Trophoblast cell (in vitro differentiated cells and primary cell): ENCODE data around the gene ZNF235. TPM values are rescaled to one million over a fixed set of nuclear protein-coding genes. Genes with fewer than 3 reads are reported as not detected.

ENCODE experiments used
- DNase-seq, 2 donors: peaks; one replicate each; pipeline ENCODE4 v3.0.0-alpha.2; 2016
- H2AFZ ChIP-seq: 2 replicates; pipeline ENCODE4 v1.6.1; 2013; ENCODE audit warnings: low read length, moderate library complexity, mild to moderate bottlenecking; ENCODE audit not compliant: insufficient read depth, poor library complexity
- H2AK5ac ChIP-seq: 2 replicates; pipeline ENCODE4 v1.6.1; 2013; ENCODE audit warnings: mild to moderate bottlenecking, low read length
- H2BK120ac ChIP-seq: 2 replicates; pipeline ENCODE4 v1.6.1; 2013; ENCODE audit warnings: low read length, mild to moderate bottlenecking, moderate library complexity; ENCODE audit not compliant: insufficient read depth, poor library complexity
- H2BK12ac ChIP-seq: 2 replicates; pipeline ENCODE4 v1.6.1; 2013; ENCODE audit warnings: mild to moderate bottlenecking, low read length, moderate library complexity
- H2BK5ac ChIP-seq: 2 replicates; pipeline ENCODE4 v1.6.1; 2013; ENCODE audit warnings: low read length, low read depth, moderate library complexity, mild to moderate bottlenecking; ENCODE audit not compliant: poor library complexity
- H3K14ac ChIP-seq: 2 replicates; pipeline ENCODE4 v1.6.1; 2013; ENCODE audit warnings: mild to moderate bottlenecking, low read length
- H3K18ac ChIP-seq: 2 replicates; pipeline ENCODE4 v1.6.1; 2013; ENCODE audit warnings: mild to moderate bottlenecking, low read length
- H3K23ac ChIP-seq: 2 replicates; pipeline ENCODE4 v1.6.1; 2013; ENCODE audit warnings: low read length
- H3K27ac ChIP-seq: 2 replicates; pipeline ENCODE4 v1.5.1; 2013; ENCODE audit warnings: low read depth, mild to moderate bottlenecking, inconsistent platforms, low read length, moderate library complexity
- H3K27me3 ChIP-seq: 2 replicates; pipeline ENCODE4 v1.6.1; 2013; ENCODE audit warnings: inconsistent platforms, mild to moderate bottlenecking, low read length, moderate library complexity; ENCODE audit not compliant: insufficient read depth
- H3K36me3 ChIP-seq, 2 experiments: 1 replicate in 1 of 2; 2 replicates in 1 of 2; pipeline ENCODE4 v1.6.1; 2013; ENCODE audit warnings: low read length in 2 of 2, mild to moderate bottlenecking in 2 of 2, moderate library complexity in 1 of 2; ENCODE audit not compliant: insufficient read depth in 2 of 2, control insufficient read depth in 1 of 2
- H3K4ac ChIP-seq: 2 replicates; pipeline ENCODE4 v1.6.1; 2013; ENCODE audit warnings: low read depth, mild to moderate bottlenecking, low read length, moderate library complexity
- H3K4me1 ChIP-seq, 2 experiments: 1 replicate in 1 of 2; 2 replicates in 1 of 2; pipeline ENCODE4 v1.6.1; 2013; ENCODE audit warnings: low read length in 2 of 2, mild to moderate bottlenecking in 2 of 2, moderate library complexity in 1 of 2; ENCODE audit not compliant: insufficient read depth in 2 of 2, control insufficient read depth in 1 of 2
- H3K4me2 ChIP-seq: 2 replicates; pipeline ENCODE4 v1.6.1; 2013; ENCODE audit warnings: inconsistent platforms, mild to moderate bottlenecking, low read length, moderate library complexity
- H3K4me3 ChIP-seq: 2 replicates; pipeline ENCODE4 v1.5.1; 2013; ENCODE audit warnings: mild to moderate bottlenecking, low read depth, low read length, inconsistent platforms
- H3K79me1 ChIP-seq: one replicate; pipeline ENCODE4 v1.6.1; 2013; ENCODE audit warnings: low read length
- H3K79me2 ChIP-seq: 2 replicates; pipeline ENCODE4 v1.6.1; 2013; ENCODE audit warnings: low read length, mild to moderate bottlenecking; ENCODE audit not compliant: control insufficient read depth, insufficient read depth, poor library complexity
- H3K9ac ChIP-seq: 2 replicates; pipeline ENCODE4 v1.6.1; 2013; ENCODE audit warnings: mild to moderate bottlenecking, low read length
- H3K9me3 ChIP-seq: 2 replicates; pipeline ENCODE4 v1.6.1; 2013; ENCODE audit warnings: low read depth, mild to moderate bottlenecking, control low read depth, inconsistent platforms, low read length; ENCODE audit not compliant: insufficient read depth
- H4K12ac ChIP-seq: 2 replicates; pipeline ENCODE4 v1.6.1; 2013; ENCODE audit warnings: low read depth, mild to moderate bottlenecking, low read length, moderate library complexity
- H4K8ac ChIP-seq: 2 replicates; pipeline ENCODE4 v1.6.1; 2013; ENCODE audit warnings: low read depth, mild to moderate bottlenecking, low read length, moderate library complexity
- H4K91ac ChIP-seq: one replicate; pipeline ENCODE4 v1.6.1; 2013; ENCODE audit warnings: low read depth, mild to moderate bottlenecking, low read length, moderate library complexity
- WGBS: extraction: QIAGEN DNeasy Blood & Tissue Kit; methylation state at CpG from one replicate; pipeline ENCODE4 v1.1.7; 2013; ENCODE audit warnings: missing lambda C conversion rate; ENCODE audit not compliant: insufficient read length, insufficient coverage; ENCODE audit errors: extremely low coverage; 5-methylcytosine and 5-hydroxymethylcytosine counted together
- polyA plus RNA-seq: library from polyadenylated mRNA; stranded (reverse); fragments of 200-250 nt; gene quantifications from 2 replicates; pipeline ENCODE4 v1.2.3, GENCODE V29; 2013

ZNF235 gene
- 3.0 and 3.7 TPM in 2 replicates for polyA plus RNA-seq

DNA sequence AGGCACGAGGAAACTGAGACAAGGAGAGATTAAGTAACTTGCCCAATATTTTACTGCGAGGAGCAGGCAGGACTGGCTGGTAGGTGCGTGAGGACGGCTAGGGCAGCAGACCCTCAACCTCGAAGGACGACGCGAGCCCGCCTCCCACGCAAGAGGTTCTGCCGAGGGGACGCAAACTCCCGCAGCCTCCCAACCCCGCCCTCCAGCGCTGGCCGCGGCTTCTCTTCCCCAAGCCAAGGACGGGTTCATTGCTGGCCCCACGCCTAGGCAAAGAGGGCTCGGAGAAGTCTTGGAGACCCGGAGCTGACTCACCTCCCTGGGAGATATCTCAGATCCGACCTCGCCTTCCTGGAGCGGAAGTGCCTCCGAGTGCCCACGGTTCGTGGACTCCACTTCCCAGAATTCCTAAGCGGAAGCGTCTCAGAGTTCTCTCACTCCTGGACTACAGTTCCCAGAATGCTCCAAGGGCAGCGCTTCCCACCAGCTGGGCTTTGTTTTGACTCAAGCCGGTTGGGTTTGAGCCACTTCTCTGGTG lies at the start of gene ZNF235:
ZNF235 (minus strand) TSS at position 367 of the 535 bp plus-strand sequence. CDS start 1,621 bp downstream, outside the sequence.
- H3K79me2 ChIP-seq = peaks cover 3% of the 10 kb centered on the region
- peak within 1 kb of the TSS; percentile 68 for H4K12ac ChIP-seq
- WGBS = no CpG with 5 or more reads among the region's 31 CpGs
- peak within 1 kb of the TSS; percentile 76 for H3K14ac ChIP-seq
- H2AFZ ChIP-seq = peak within 1 kb of the TSS; percentile 95
- peak within 1 kb of the TSS; percentile 84 for H3K9ac ChIP-seq
- H3K9me3 ChIP-seq = peaks cover 4% of the 10 kb centered on the region
- H3K27me3 ChIP-seq = no peaks in the 10 kb centered on the region
- peak within 1 kb of the TSS; percentile 84 for H3K4me2 ChIP-seq
- H3K4ac ChIP-seq = peak within 1 kb of the TSS; percentile 16
- peak within 1 kb of the TSS; percentile 89 for H3K18ac ChIP-seq
- H3K4me3 ChIP-seq = peak within 1 kb of the TSS; percentile 94
- H4K8ac ChIP-seq = peak within 1 kb of the TSS; percentile 90
- DNase-seq = peak; percentile 97 to 99
- peak within 1 kb of the TSS; percentile 69 for H3K27ac ChIP-seq
- H2BK5ac ChIP-seq = peak within 1 kb of the TSS; percentile 65
- no peaks in the 10 kb centered on the region for H3K4me1 ChIP-seq
- H3K79me1 ChIP-seq = peaks cover 4% of the 10 kb centered on the region
- H2BK12ac ChIP-seq = no peak within 1 kb of the TSS
- H2AK5ac ChIP-seq = no peak within 1 kb of the TSS
- H4K91ac ChIP-seq = peak within 1 kb of the TSS; percentile 83
- peak within 1 kb of the TSS; percentile 28 for H2BK120ac ChIP-seq
- H3K23ac ChIP-seq = no peak within 1 kb of the TSS
- peaks cover 5 to 7% of the 10 kb centered on the region in 2 experiments for H3K36me3 ChIP-seq

DNA sequence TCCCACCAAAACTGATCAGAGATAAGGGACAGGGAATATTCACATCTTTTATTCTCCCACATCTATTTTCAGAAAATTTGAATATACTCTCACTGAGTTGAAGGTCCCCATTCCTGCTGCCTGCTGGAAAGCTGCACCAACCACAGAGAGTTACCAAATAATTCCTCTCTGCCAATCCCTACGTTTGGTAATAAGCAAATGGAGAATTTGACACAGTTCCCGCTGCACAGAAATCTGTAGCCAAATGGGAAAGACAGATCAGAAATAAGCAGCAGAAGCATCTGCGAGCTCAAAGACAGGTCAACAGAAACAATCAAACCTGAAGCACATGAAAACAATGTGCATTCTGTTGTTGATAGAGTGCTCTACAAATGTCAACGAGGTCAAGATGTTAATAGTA lies 41.7 kb upstream of the ZNF235 start:
- Histone ChIP-seq H3K36me3 (no peaks in the 10 kb centered on the region), H2BK12ac (no peak overlapping the region), H3K4ac (no peak overlapping the region), H2AFZ (no peak overlapping the region), H3K4me3 (no peak overlapping the region), H4K12ac (no peak overlapping the region), H4K91ac (no peak overlapping the region), H3K79me1 (no peaks in the 10 kb centered on the region), H3K27ac (no peak overlapping the region), H2BK120ac (no peak overlapping the region), H3K4me2 (no peak overlapping the region), H3K27me3 (no peaks in the 10 kb centered on the region), H3K14ac (no peak overlapping the region), H3K23ac (no peak overlapping the region), H3K4me1 (no peaks in the 10 kb centered on the region), H4K8ac (no peak overlapping the region), H2AK5ac (no peak overlapping the region), H3K79me2 (no peaks in the 10 kb centered on the region), H3K9ac (no peak overlapping the region), H3K18ac (no peak overlapping the region), H3K9me3 (peaks cover 2% of the 10 kb centered on the region), H2BK5ac (no peak overlapping the region)
- DNase-seq = no peak
- no CpG with 5 or more reads among the region's 4 CpGs for WGBS

DNA sequence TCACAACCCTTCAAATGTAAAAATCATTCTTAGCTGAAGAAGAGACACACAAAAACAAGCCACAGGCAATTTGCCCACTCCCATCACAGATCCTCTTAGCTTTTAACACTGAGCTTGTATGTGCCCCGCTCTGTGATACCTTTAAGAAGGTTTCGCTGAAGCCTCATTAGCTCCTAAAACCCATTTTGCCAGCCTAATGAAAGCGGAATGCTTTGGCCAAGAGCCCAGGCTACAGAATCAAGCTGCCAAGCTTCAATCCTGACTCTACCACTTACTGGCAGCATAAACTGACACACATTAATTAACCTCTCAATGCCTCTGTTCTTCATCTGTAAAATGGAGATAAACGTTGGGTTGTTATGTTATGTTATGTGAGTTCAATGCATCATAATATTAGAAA lies 41.1 kb upstream of the ZNF235 start:
- H2BK120ac ChIP-seq = no peak overlapping the region
- no peak overlapping the region for H3K4ac ChIP-seq
- H3K4me2 ChIP-seq = no peak overlapping the region
- no peak overlapping the region for H2BK5ac ChIP-seq
- H3K27ac ChIP-seq = no peak overlapping the region
- no peaks in the 10 kb centered on the region for H3K27me3 ChIP-seq
- no peak overlapping the region for H4K12ac ChIP-seq
- H4K91ac ChIP-seq = no peak overlapping the region
- no peak overlapping the region for H3K23ac ChIP-seq
- no peak for DNase-seq
- no peak overlapping the region for H3K14ac ChIP-seq
- H3K9ac ChIP-seq = no peak overlapping the region
- H4K8ac ChIP-seq = no peak overlapping the region
- H3K36me3 ChIP-seq = no peaks in the 10 kb centered on the region
- H3K79me1 ChIP-seq = no peaks in the 10 kb centered on the region
- peaks cover 2% of the 10 kb centered on the region for H3K9me3 ChIP-seq
- H3K4me3 ChIP-seq = no peak overlapping the region
- H3K4me1 ChIP-seq = no peaks in the 10 kb centered on the region
- H3K18ac ChIP-seq = no peak overlapping the region
- no peak overlapping the region for H2AFZ ChIP-seq
- no CpG with 5 or more reads among the region's 4 CpGs for WGBS
- no peaks in the 10 kb centered on the region for H3K79me2 ChIP-seq
- no peak overlapping the region for H2AK5ac ChIP-seq
- no peak overlapping the region for H2BK12ac ChIP-seq

DNA sequence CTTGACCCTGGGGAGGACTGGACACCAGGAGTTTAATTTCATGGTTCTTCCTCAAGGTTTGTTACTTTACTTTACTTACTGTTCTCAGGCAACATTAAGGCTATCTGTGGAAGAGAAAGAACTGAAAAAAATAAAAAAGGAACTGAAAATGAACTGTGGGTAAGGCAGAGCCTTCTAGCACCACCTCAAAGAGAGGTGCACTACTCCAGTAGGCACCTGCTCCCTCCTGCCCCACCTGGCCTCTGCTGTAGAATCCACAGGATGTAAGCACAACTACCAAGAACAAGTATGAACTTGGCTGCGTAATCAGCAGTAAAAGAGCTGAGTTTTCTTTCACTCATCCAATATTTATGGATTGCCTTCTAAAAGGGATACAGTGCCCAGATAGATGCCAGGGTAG lies 39.4 kb upstream of the ZNF235 start:
- H3K4me2 ChIP-seq = no peak overlapping the region
- H3K27ac ChIP-seq = no peak overlapping the region
- no peak overlapping the region for H3K4ac ChIP-seq
- H3K36me3 ChIP-seq = peaks cover 5 to 6% of the 10 kb centered on the region in 2 experiments
- WGBS = no CpG with 5 or more reads among the region's 1 CpG
- no peak overlapping the region for H2AK5ac ChIP-seq
- H2BK12ac ChIP-seq = no peak overlapping the region
- H3K9ac ChIP-seq = no peak overlapping the region
- no peak overlapping the region for H3K18ac ChIP-seq
- H3K79me1 ChIP-seq = no peaks in the 10 kb centered on the region
- H4K8ac ChIP-seq = no peak overlapping the region
- no peak overlapping the region for H4K12ac ChIP-seq
- no peaks in the 10 kb centered on the region for H3K4me1 ChIP-seq
- H2BK5ac ChIP-seq = no peak overlapping the region
- no peak overlapping the region for H2BK120ac ChIP-seq
- peaks cover 5% of the 10 kb centered on the region for H3K9me3 ChIP-seq
- H4K91ac ChIP-seq = no peak overlapping the region
- H3K23ac ChIP-seq = no peak overlapping the region
- H3K27me3 ChIP-seq = no peaks in the 10 kb centered on the region
- no peak overlapping the region for H3K14ac ChIP-seq
- no peak for DNase-seq
- no peaks in the 10 kb centered on the region for H3K79me2 ChIP-seq
- H2AFZ ChIP-seq = no peak overlapping the region
- H3K4me3 ChIP-seq = no peak overlapping the region
